ENCODE data around the gene PUS10. TPM values are rescaled to one million over a fixed set of nuclear protein-coding genes. Genes with fewer than 3 reads are reported as not detected.

PUS10 gene
- total and polyA plus RNA-seq, 2 of the 4 experiments (the other 2 are of a cell fraction), result 4.4 to 5.7 TPM

- no peak overlapping the region for H4K91ac ChIP-seq (ENCODE audit: insufficient read depth, low read depth, low read length)
- H3K4me3 ChIP-seq (ENCODE audit: insufficient read depth, low read depth, low read length), result no peak overlapping the region
- dilution Hi-C loops (cut with HindIII; ENCODE audit: low sequenced_read_pairs, unreplicated experiment), result no loop called here
- H3K9me1 ChIP-seq (ENCODE audit: insufficient read depth, low read length), result peaks cover 2% of the 10 kb centered on the region
- H2BK120ac ChIP-seq (ENCODE audit: low read depth, low read length), result no peak overlapping the region
- H2AK9ac ChIP-seq (replicated peaks; ENCODE audit: low read depth, low read length, poor library complexity), result no peak overlapping the region
- H3K79me1 ChIP-seq (ENCODE audit: low read depth in 1 of 2, low read length in 2 of 2), result no peaks in the 10 kb centered on the region; a peak in 1 of 4 replicates
- H3K27me3 ChIP-seq (ENCODE audit: control insufficient read depth, insufficient read depth, low read length), result no peaks in the 10 kb centered on the region
- CTCF ChIA-PET, result no interaction called here
- H4K8ac ChIP-seq (ENCODE audit: low read depth in 2 of 2, low read length in 2 of 2), result no peak overlapping the region
- peak overlapping the region; percentile 0; the same call in 1 of the 2 replicates for H2BK20ac ChIP-seq (ENCODE audit: low read depth, low read length)
- no peak overlapping the region for H2AFZ ChIP-seq (replicated peaks; ENCODE audit: low read length, poor library complexity)
- peak overlapping the region; percentile 78 for H3K4me2 ChIP-seq (ENCODE audit: low read depth, low read length)
- DNase-seq, result peak; percentile 64
- no CpG with 5 or more reads among the region's 2 CpGs for WGBS, 2 experiments (ENCODE audit: extremely low coverage in 2 of 2, insufficient read length in 1 of 2)
- intact Hi-C loops (cut with micrococcal nuclease), result no loop called here
- peak; percentile 75 for ATAC-seq (ENCODE audit: low read depth)
- no peak overlapping the region for H3K23ac ChIP-seq (ENCODE audit: low read depth, low read length)
- H3K9ac ChIP-seq (ENCODE audit: low read depth, low read length), result no peak overlapping the region
- peak overlapping the region; percentile 23; the same call in 1 of the 2 replicates for H3K27ac ChIP-seq (ENCODE audit: insufficient read depth, low read length)
- H3K9me3 ChIP-seq (ENCODE audit: control insufficient read depth, insufficient read depth, low read length), result no peaks in the 10 kb centered on the region
- H3K4me1 ChIP-seq (ENCODE audit: control insufficient read depth, insufficient read depth, low read length), result peaks cover 6% of the 10 kb centered on the region; the same call in 1 of the 2 replicates
- no peak overlapping the region for H2BK5ac ChIP-seq (ENCODE audit: low read depth, low read length, poor library complexity, severe bottlenecking)
- no peak overlapping the region for H2AK5ac ChIP-seq (ENCODE audit: low read depth, low read length)
- no peak overlapping the region for H2BK15ac ChIP-seq (ENCODE audit: low read depth, low read length)
- H4K5ac ChIP-seq (ENCODE audit: low read depth, low read length), result no peak overlapping the region
- no peaks in the 10 kb centered on the region; the same call in 1 of the 2 replicates for H4K20me1 ChIP-seq (ENCODE audit: insufficient read depth, low read length)
- in situ Hi-C loops (cut with MboI; ENCODE audit: low sequenced_read_pairs), result no loop called here
- H3K4ac ChIP-seq (ENCODE audit: low read depth, low read length), result no peak overlapping the region
- POLR2A ChIA-PET (ENCODE audit: unreplicated experiment), result no interaction called here
- no TSS peak for BruUV-seq (replicated peaks)
- no peak overlapping the region for H3K56ac ChIP-seq (ENCODE audit: extremely low read depth, insufficient read depth, low read length)
- H3K14ac ChIP-seq (replicated peaks; ENCODE audit: low read depth, low read length), result no peak overlapping the region
- TF ChIP-seq BHLHE40 (IDR thresholded peaks at IDR 0.05; ENCODE audit: low read depth, low read length) (no peak), CTCF (conservative IDR thresholded peaks at IDR 0.05; ENCODE audit: low read depth, low read length) (no peak), CHD1 (IDR thresholded peaks at IDR 0.05; ENCODE audit: low read depth, low read length) (no peak), ELK1 (IDR thresholded peaks at IDR 0.05; ENCODE audit: borderline replicate concordance, low read depth, low read length) (no peak), MAFK (IDR thresholded peaks at IDR 0.05; ENCODE audit: low read depth, low read length) (no peak), RFX5 (IDR thresholded peaks at IDR 0.05; ENCODE audit: low read depth, low read length) (no peak), RCOR1 (IDR thresholded peaks at IDR 0.05; ENCODE audit: insufficient replicate concordance, low read length) (no peak), NFE2L2 (IDR thresholded peaks at IDR 0.05; ENCODE audit: low read depth, low read length) (no peak), POLR2A (IDR thresholded peaks at IDR 0.05; ENCODE audit: low read depth, low read length) (no peak), SMC3 (IDR thresholded peaks at IDR 0.05; ENCODE audit: low read depth, low read length) (no peak)
- no peak overlapping the region for H3K18ac ChIP-seq (ENCODE audit: low read depth, low read length)
- H3K36me3 ChIP-seq (ENCODE audit: control insufficient read depth, insufficient read depth, low read length), result peaks cover 1% of the 10 kb centered on the region; the same call in 1 of the 2 replicates
These were observed 37.5 kb upstream of the PUS10 start for GRCh38 chr2:61055557-61055956.
